Mammary epithelial cell (primary cell): Measurements from ENCODE around the gene BRME1.

Experiments
- EZH2 ChIP-seq: IDR thresholded peaks from 2 replicates; pipeline ENCODE4 v1.6.1; 2012; ENCODE audit warnings: low read length, inconsistent platforms, borderline replicate concordance
- TF ChIP-seq, protein P1 (sequence below), 2 donors: IDR thresholded peaks in 1 of 2; conservative IDR thresholded peaks in 1 of 2; 2 replicates each; pipeline ENCODE4 v1.5.1; 2011 to 2012; ENCODE audit warnings: inconsistent platforms in 2 of 2, low read length in 2 of 2, mild to moderate bottlenecking in 2 of 2, control low read depth in 1 of 2, low read depth in 1 of 2; ENCODE audit not compliant: insufficient read depth in 1 of 2; ENCODE audit errors: extremely low read depth in 1 of 2

GRCh38 chr19:13946414-13946813, 40.5 kb upstream of the BRME1 start:
- TF ChIP-seq, protein P1, sequence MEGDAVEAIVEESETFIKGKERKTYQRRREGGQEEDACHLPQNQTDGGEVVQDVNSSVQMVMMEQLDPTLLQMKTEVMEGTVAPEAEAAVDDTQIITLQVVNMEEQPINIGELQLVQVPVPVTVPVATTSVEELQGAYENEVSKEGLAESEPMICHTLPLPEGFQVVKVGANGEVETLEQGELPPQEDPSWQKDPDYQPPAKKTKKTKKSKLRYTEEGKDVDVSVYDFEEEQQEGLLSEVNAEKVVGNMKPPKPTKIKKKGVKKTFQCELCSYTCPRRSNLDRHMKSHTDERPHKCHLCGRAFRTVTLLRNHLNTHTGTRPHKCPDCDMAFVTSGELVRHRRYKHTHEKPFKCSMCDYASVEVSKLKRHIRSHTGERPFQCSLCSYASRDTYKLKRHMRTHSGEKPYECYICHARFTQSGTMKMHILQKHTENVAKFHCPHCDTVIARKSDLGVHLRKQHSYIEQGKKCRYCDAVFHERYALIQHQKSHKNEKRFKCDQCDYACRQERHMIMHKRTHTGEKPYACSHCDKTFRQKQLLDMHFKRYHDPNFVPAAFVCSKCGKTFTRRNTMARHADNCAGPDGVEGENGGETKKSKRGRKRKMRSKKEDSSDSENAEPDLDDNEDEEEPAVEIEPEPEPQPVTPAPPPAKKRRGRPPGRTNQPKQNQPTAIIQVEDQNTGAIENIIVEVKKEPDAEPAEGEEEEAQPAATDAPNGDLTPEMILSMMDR (conservative IDR thresholded peaks at IDR 0.05 in 1 of 2, IDR thresholded peaks at IDR 0.05 in 1 of 2; ENCODE audit: extremely low read depth in 1 of 2, insufficient read depth in 1 of 2, low read depth in 1 of 2, low read length in 2 of 2) = no peak
- no peak for TF ChIP-seq EZH2
